Lung (tissue), 12 donors: ENCODE measurements around the gene SLC25A2. TPM values are rescaled to one million over a fixed set of nuclear protein-coding genes. Genes with fewer than 3 reads are reported as not detected.

Experiments used
- ATAC-seq: fragments of 200-7000 bp; cut with Tn5 transposase; one replicate; pipeline ENCODE4 v1.9.1; 2020; ENCODE audit warnings: moderate number of reproducible peaks; ENCODE audit not compliant: insufficient read depth, low FRiP score
- DNase-seq, 3 donors: peaks; one replicate each; pipeline ENCODE4 v3.0.0-alpha.2; 2013 to 2017
- H3K27ac ChIP-seq, 2 donors: one replicate each; pipeline ENCODE4 v1.5.1; 2013; ENCODE audit warnings: mild to moderate bottlenecking in 2 of 2, moderate library complexity in 2 of 2, control low read depth in 1 of 2, inconsistent platforms in 1 of 2, low read depth in 1 of 2, low read length in 1 of 2
- H3K27me3 ChIP-seq, 3 donors: one replicate each; pipeline ENCODE4 v1.5.1; 2013; ENCODE audit warnings: low read length in 2 of 3; ENCODE audit not compliant: control insufficient read depth in 3 of 3, insufficient read depth in 3 of 3
- H3K36me3 ChIP-seq, 4 donors: one replicate each; pipeline ENCODE4 v1.5.1; 2013; ENCODE audit warnings: low read length in 4 of 4, mild to moderate bottlenecking in 1 of 4, moderate library complexity in 1 of 4; ENCODE audit not compliant: control insufficient read depth in 4 of 4, insufficient read depth in 4 of 4
- H3K4me1 ChIP-seq, 5 donors: one replicate each; pipeline ENCODE4 v1.5.1; 2013; ENCODE audit warnings: low read length in 5 of 5, mild to moderate bottlenecking in 2 of 5, moderate library complexity in 1 of 5; ENCODE audit not compliant: control insufficient read depth in 5 of 5, insufficient read depth in 5 of 5
- H3K4me3 ChIP-seq: one replicate; pipeline ENCODE4 v1.5.1; 2013; ENCODE audit warnings: mild to moderate bottlenecking, control low read depth, moderate library complexity
- H3K9ac ChIP-seq, 2 donors: one replicate each; pipeline ENCODE4 v1.5.1; 2013; ENCODE audit warnings: low read length in 2 of 2, control low read depth in 1 of 2; ENCODE audit not compliant: insufficient read depth in 1 of 2
- H3K9me3 ChIP-seq, 4 donors: one replicate each; pipeline ENCODE4 v1.5.1; 2013; ENCODE audit warnings: low read length in 3 of 4, mild to moderate bottlenecking in 1 of 4, moderate library complexity in 1 of 4; ENCODE audit not compliant: control insufficient read depth in 4 of 4, insufficient read depth in 3 of 4
- CTCF ChIP-seq: IDR thresholded peaks from 2 replicates; pipeline ENCODE4 v1.5.1; 2012; ENCODE audit warnings: mild to moderate bottlenecking; ENCODE audit errors: control extremely low read depth, extremely low read depth
- WGBS, 2 donors: extraction: QIAGEN DNeasy Blood & Tissue Kit; methylation state at CpG; one replicate each; pipeline ENCODE4 v1.1.7; 2013; 5-methylcytosine and 5-hydroxymethylcytosine counted together
- polyA plus RNA-seq, 2 donors: library from polyadenylated mRNA; stranded (reverse); fragments of 200-250 nt; gene quantifications; one replicate each; pipeline ENCODE4 v1.2.1, GENCODE V29; 2013
- total RNA-seq, 2 donors: library from RNA; depleted of rRNA in 1 of 2; stranded (reverse); fragments of >200 nt in 1 of 2; gene quantifications; one replicate each; pipeline ENCODE4 v1.2.1, GENCODE V29; 2014 to 2021
- donor health status: control.
- donor health status: control.
- donor health status: Bipolar disorder and iron deficiency.
- donor health status: healthy.
- donor health status: DM: yes; HTN: yes; CAD: no.

SLC25A2 gene
- total and polyA plus RNA-seq, 4 donors = 0.05 to 0.83 (median 0.19) TPM

- no peak for TF ChIP-seq CTCF
- Histone ChIP-seq H3K9ac (no peak overlapping the region), H3K4me3 (no peak overlapping the region), H3K9me3 (peaks cover 8 to 46% (median 26%) of the 10 kb centered on the region in 4 donors), H3K36me3 (peaks cover 0 to 5% (median under 1%) of the 10 kb centered on the region in 4 donors), H3K27me3 (no peaks in the 10 kb centered on the region), H3K27ac (no peak overlapping the region), H3K4me1 (no peaks in the 10 kb centered on the region)
- ATAC-seq = no peak
- 90% methylated on average over 4 of the region's 4 CpGs for WGBS, 2 donors
- DNase-seq = no peak
Observed at GRCh38 chr5:141298376-141298775, 5.5 kb downstream of the SLC25A2 start.

- DNase-seq = no peak
- Histone ChIP-seq H3K27me3 (no peaks in the 10 kb centered on the region), H3K27ac (no peak overlapping the region), H3K4me3 (no peak overlapping the region), H3K36me3 (no peaks in the 10 kb centered on the region), H3K9me3 (peaks cover 8 to 63% (median 43%) of the 10 kb centered on the region in 4 donors), H3K9ac (no peak overlapping the region), H3K4me1 (no peaks in the 10 kb centered on the region)
- ATAC-seq = no peak
- WGBS, 2 donors = 60 to 65% methylated on average over 3 of the region's 3 CpGs
- TF ChIP-seq CTCF = no peak
Observed at GRCh38 chr5:141272906-141273305, 30.9 kb downstream of the SLC25A2 start.

DNA sequence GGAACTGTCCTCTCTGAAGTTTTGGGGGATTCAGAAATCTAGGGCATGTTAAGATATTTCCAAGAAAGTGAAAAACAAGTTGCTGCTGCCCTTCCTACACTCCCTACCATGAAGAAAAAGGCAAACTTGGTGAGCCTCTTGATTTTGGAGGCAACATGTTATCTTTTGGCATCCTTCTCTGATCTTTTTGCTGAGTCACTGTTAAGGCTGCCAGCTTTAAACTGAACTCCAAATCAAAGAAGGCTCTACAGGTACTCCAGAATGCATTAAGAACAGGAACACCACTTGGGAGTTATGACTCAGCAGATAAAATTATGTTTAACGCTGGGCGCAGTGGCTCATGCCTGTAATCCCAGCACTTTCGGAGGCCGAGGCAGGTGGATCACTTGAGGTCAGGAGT is 34.7 kb downstream of the SLC25A2 start:
- no peak for ATAC-seq
- no peak for DNase-seq
- Histone ChIP-seq H3K27me3 (no peaks in the 10 kb centered on the region), H3K36me3 (peaks cover 0 to 5% (median 0%) of the 10 kb centered on the region in 4 donors), H3K27ac (no peak overlapping the region), H3K9ac (no peak overlapping the region), H3K9me3 (peaks cover 11 to 70% (median 52%) of the 10 kb centered on the region in 4 donors), H3K4me3 (no peak overlapping the region), H3K4me1 (no peaks in the 10 kb centered on the region)
- 96 to 98% methylated on average over 4 of the region's 4 CpGs for WGBS, 2 donors
- no peak for TF ChIP-seq CTCF

DNA sequence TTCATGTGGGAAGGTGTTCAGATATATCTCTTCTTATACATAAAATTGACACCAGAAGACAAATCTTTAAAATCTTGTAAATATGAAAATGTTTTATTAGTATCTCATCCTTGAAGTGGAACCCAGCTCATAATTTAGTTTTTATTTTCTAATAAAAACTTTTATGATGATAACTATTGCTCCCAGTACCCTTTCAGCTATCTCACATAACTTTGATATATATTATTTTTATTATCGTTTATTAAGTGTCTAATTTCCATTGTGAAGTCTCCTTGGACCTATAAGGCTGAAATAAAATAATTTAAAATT is 42.7 kb downstream of the SLC25A2 start:
- no peak for ATAC-seq
- Histone ChIP-seq H3K9ac (no peak overlapping the region), H3K9me3 (peaks cover 15 to 68% (median 45%) of the 10 kb centered on the region in 4 donors), H3K27me3 (no peaks in the 10 kb centered on the region), H3K4me1 (no peaks in the 10 kb centered on the region), H3K4me3 (no peak overlapping the region), H3K36me3 (peaks cover 0 to 7% (median 0%) of the 10 kb centered on the region in 4 donors), H3K27ac (no peak overlapping the region)
- TF ChIP-seq CTCF = no peak
- no peak for DNase-seq
- 35 to 79% methylated on average over 1 of the region's 1 CpG for WGBS, 2 donors
